CD14-positive monocyte (primary cell): ENCODE measurements around the gene THNSL1. TPM values are rescaled to one million over a fixed set of nuclear protein-coding genes. Genes with fewer than 3 reads are reported as not detected.

ENCODE experiments used
- DNase-seq, 3 donors: peaks; one replicate each; pipeline ENCODE4 v3.0.0-alpha.2; 2011 to 2022
- H2AFZ ChIP-seq: 2 replicates; pipeline ENCODE4 v1.6.0; 2012; ENCODE audit warnings: mild to moderate bottlenecking, low read depth, low read length, inconsistent platforms; ENCODE audit not compliant: insufficient read depth, poor library complexity, severe bottlenecking
- H3K27ac ChIP-seq, 2 donors: 1 replicate in 1 of 2; 2 replicates in 1 of 2; pipeline ENCODE4 v1.5.1; 2012 to 2013; ENCODE audit warnings: low read length in 2 of 2, control low read depth in 1 of 2, inconsistent platforms in 1 of 2, low read depth in 1 of 2, mild to moderate bottlenecking in 1 of 2
- H3K27me3 ChIP-seq, 2 donors: one replicate each; pipeline versions ENCODE4 v1.6.0 to v1.6.1; 2011 to 2013; ENCODE audit warnings: low read length in 2 of 2; ENCODE audit not compliant: control insufficient read depth in 2 of 2, insufficient read depth in 2 of 2
- H3K36me3 ChIP-seq, 2 donors: replicated peaks in 1 of 2; 1 replicate in 1 of 2; 2 replicates in 1 of 2; pipeline versions ENCODE4 v1.5.1 to v1.6.1; 2012 to 2013; ENCODE audit warnings: low read length in 2 of 2, control low read depth in 1 of 2, inconsistent platforms in 1 of 2, mild to moderate bottlenecking in 1 of 2; ENCODE audit not compliant: insufficient read depth in 2 of 2, control insufficient read depth in 1 of 2
- H3K4me1 ChIP-seq, 2 donors: 1 replicate in 1 of 2; 2 replicates in 1 of 2; pipeline versions ENCODE4 v1.5.1 to v1.6.1; 2012 to 2013; ENCODE audit warnings: low read length in 2 of 2, control low read depth in 1 of 2, inconsistent platforms in 1 of 2, mild to moderate bottlenecking in 1 of 2, moderate library complexity in 1 of 2; ENCODE audit not compliant: insufficient read depth in 2 of 2, control insufficient read depth in 1 of 2
- H3K4me2 ChIP-seq: replicated peaks from 2 replicates; pipeline ENCODE3; 2012; ENCODE audit warnings: low read length, moderate library complexity, mild to moderate bottlenecking; ENCODE audit not compliant: poor library complexity, severe bottlenecking; ENCODE audit errors: extremely low read depth
- H3K4me3 ChIP-seq, 3 experiments: fragments of 200-600 bp in 1 of 3; sonication (generic) in 1 of 3; replicated peaks in 1 of 3; 1 replicate in 2 of 3; 2 replicates in 1 of 3; pipeline ENCODE4 v1.5.1; 2011 to 2013; ENCODE audit warnings: low read length in 3 of 3, mild to moderate bottlenecking in 3 of 3, control low read depth in 2 of 3, low read depth in 2 of 3, inconsistent platforms in 1 of 3, moderate library complexity in 1 of 3
- H3K79me2 ChIP-seq: 2 replicates; pipeline ENCODE4 v1.6.0; 2012; ENCODE audit warnings: mild to moderate bottlenecking, control low read depth, inconsistent platforms, low read length, moderate library complexity; ENCODE audit not compliant: insufficient read depth
- H3K9ac ChIP-seq: 2 replicates; pipeline ENCODE4 v1.6.0; 2017; ENCODE audit warnings: low read length, mild to moderate bottlenecking; ENCODE audit not compliant: insufficient read depth, poor library complexity, severe bottlenecking
- H3K9me3 ChIP-seq, 2 donors: replicated peaks in 1 of 2; 1 replicate in 1 of 2; 2 replicates in 1 of 2; pipeline versions ENCODE4 v1.5.1 to v1.6.1; 2012 to 2013; ENCODE audit warnings: low read length in 2 of 2, control low read depth in 1 of 2; ENCODE audit not compliant: control insufficient read depth in 1 of 2, insufficient read depth in 1 of 2
- H4K20me1 ChIP-seq: 2 replicates; pipeline ENCODE4 v1.6.0; 2012; ENCODE audit warnings: mild to moderate bottlenecking, low read length, control low read depth, moderate library complexity; ENCODE audit not compliant: insufficient read depth
- H3K27ac Mint-ChIP-seq, 7 donors: one replicate each; pipeline ENCODE4 v1.8.0; 2020; ENCODE audit warnings: mild to moderate bottlenecking in 7 of 7, mixed read lengths in 7 of 7, moderate library complexity in 6 of 7, inconsistent platforms in 2 of 7
- H3K27me3 Mint-ChIP-seq, 3 donors: one replicate each; pipeline ENCODE4 v1.8.0; 2021 to 2022; ENCODE audit warnings: low read depth in 3 of 3, mild to moderate bottlenecking in 3 of 3, mixed read lengths in 3 of 3, moderate library complexity in 3 of 3, inconsistent platforms in 1 of 3
- H3K36me3 Mint-ChIP-seq, 2 donors: one replicate each; pipeline ENCODE4 v1.8.0; 2020; ENCODE audit warnings: mixed read lengths in 2 of 2, inconsistent platforms in 1 of 2, mild to moderate bottlenecking in 1 of 2
- H3K4me1 Mint-ChIP-seq: one replicate; pipeline ENCODE4 v1.8.0; 2020; ENCODE audit warnings: mild to moderate bottlenecking, mixed read lengths
- H3K4me3 Mint-ChIP-seq, 2 donors: one replicate each; pipeline ENCODE4 v1.8.0; 2020; ENCODE audit warnings: mild to moderate bottlenecking in 2 of 2, mixed read lengths in 2 of 2, moderate library complexity in 1 of 2
- H3K9me3 Mint-ChIP-seq, 7 donors: one replicate each; pipeline ENCODE4 v1.8.0; 2020 to 2022; ENCODE audit warnings: mixed read lengths in 7 of 7, mild to moderate bottlenecking in 6 of 7, moderate library complexity in 6 of 7, inconsistent platforms in 2 of 7
- WGBS: methylation state at CpG from one replicate; pipeline ENCODE4 v1.1.5; 2013; ENCODE audit warnings: missing lambda C conversion rate; ENCODE audit not compliant: insufficient coverage; 5-methylcytosine and 5-hydroxymethylcytosine counted together
- intact Hi-C, 2 donors: fragments of 100-400 bp; cut with micrococcal nuclease; formaldehyde crosslinking; loops; one replicate each; pipeline versions ENCODE4 v1.15.0 to v1.15.1; 2023
- polyA plus RNA-seq, 3 donors: library from polyadenylated mRNA; depleted of rRNA in 1 of 3; unstranded in 2 of 3; stranded (reverse) in 1 of 3; fragments of 300-500 nt in 2 of 3; fragments of >200 nt in 1 of 3; fragmentation: Illumina TruSeq in 2 of 3; gene quantifications; 1 replicate in 2 of 3; 2 replicates in 1 of 3; pipeline ENCODE4 v1.2.3, GENCODE V29; 2012 to 2021
- TF ChIP-seq, protein P1 (sequence below): fragments of 200-600 bp; IDR thresholded peaks from one replicate; pipeline ENCODE4 v1.8.0; 2022; ENCODE audit warnings: antibody characterized with exemption, mild to moderate bottlenecking

Gene THNSL1
- polyA plus RNA-seq, 3 donors, result 0.03 to 0.13 TPM; not detected in 1

DNA sequence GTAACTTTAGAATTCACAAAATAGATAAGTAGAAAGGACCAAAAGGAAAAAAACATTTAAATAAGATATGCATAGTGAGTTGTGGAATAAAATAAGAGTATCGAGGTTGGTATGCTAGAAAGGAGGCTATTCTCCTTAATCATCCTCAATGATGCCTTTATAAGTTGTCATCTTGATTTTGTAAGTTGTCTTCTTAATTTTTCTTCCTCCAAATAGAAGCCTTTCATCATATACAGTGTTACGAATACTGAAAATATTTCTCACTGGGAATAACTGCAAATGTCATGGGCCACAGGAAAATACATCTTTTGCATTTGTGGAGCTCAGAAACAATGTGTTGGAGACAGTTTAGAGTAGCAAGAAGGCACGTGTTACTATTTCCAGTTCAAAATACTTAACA is 32.5 kb upstream of the THNSL1 start:
- H3K9me3 Mint-ChIP-seq, result peaks cover 0 to 4% (median 0%) of the 10 kb centered on the region in 7 donors
- H3K27ac Mint-ChIP-seq, result no peak overlapping the region
- no peak overlapping the region for H3K9ac ChIP-seq
- no CpG with 5 or more reads among the region's 3 CpGs for WGBS
- H3K4me2 ChIP-seq, result no peak overlapping the region
- no peak for DNase-seq
- no peaks in the 10 kb centered on the region for H3K4me1 ChIP-seq
- intact Hi-C loops, result no loop called here
- H3K4me3 ChIP-seq, result no peak overlapping the region
- no peaks in the 10 kb centered on the region for H3K27me3 ChIP-seq
- H3K9me3 ChIP-seq, result no peaks in the 10 kb centered on the region
- no peak overlapping the region for H2AFZ ChIP-seq
- no peaks in the 10 kb centered on the region for H3K79me2 ChIP-seq
- H3K27ac ChIP-seq, result no peak overlapping the region
- no peaks in the 10 kb centered on the region for H3K36me3 ChIP-seq
- peaks cover 0 to 4% (median 0%) of the 10 kb centered on the region in 3 donors for H3K27me3 Mint-ChIP-seq
- H3K36me3 Mint-ChIP-seq, result no peaks in the 10 kb centered on the region
- TF ChIP-seq, protein P1, sequence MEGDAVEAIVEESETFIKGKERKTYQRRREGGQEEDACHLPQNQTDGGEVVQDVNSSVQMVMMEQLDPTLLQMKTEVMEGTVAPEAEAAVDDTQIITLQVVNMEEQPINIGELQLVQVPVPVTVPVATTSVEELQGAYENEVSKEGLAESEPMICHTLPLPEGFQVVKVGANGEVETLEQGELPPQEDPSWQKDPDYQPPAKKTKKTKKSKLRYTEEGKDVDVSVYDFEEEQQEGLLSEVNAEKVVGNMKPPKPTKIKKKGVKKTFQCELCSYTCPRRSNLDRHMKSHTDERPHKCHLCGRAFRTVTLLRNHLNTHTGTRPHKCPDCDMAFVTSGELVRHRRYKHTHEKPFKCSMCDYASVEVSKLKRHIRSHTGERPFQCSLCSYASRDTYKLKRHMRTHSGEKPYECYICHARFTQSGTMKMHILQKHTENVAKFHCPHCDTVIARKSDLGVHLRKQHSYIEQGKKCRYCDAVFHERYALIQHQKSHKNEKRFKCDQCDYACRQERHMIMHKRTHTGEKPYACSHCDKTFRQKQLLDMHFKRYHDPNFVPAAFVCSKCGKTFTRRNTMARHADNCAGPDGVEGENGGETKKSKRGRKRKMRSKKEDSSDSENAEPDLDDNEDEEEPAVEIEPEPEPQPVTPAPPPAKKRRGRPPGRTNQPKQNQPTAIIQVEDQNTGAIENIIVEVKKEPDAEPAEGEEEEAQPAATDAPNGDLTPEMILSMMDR, result no peak
- no peak overlapping the region for H3K4me3 Mint-ChIP-seq
- H3K4me1 Mint-ChIP-seq, result peaks cover 4% of the 10 kb centered on the region
- H4K20me1 ChIP-seq, result no peaks in the 10 kb centered on the region

DNA sequence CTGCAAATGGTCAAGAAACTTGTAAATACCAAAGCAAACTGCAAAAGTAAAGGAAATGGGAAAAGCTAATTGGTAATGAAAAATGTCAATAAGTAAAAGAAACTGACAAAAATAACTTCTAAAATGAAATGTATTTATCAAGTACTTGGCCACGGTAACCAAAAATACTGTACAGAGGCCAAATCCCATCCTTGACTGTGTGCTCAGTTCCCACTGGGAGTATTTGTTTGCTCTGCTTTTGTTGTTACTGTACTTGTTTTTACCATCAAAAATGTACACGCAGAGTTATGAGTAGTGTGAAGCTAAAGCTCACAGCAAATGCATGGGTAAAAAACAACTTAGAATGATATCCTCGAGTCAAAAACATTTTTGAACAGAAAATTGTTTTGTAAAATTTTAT is 31.5 kb upstream of the THNSL1 start:
- H3K9ac ChIP-seq, result no peak overlapping the region
- intact Hi-C loops, result no loop called here
- no peaks in the 10 kb centered on the region for H3K4me1 ChIP-seq
- H3K4me2 ChIP-seq, result no peak overlapping the region
- Mint-ChIP-seq H3K4me1 (peaks cover 8% of the 10 kb centered on the region), H3K9me3 (peaks cover 0 to 4% (median 0%) of the 10 kb centered on the region in 7 donors), H3K27me3 (peaks cover 0 to 4% (median 0%) of the 10 kb centered on the region in 3 donors), H3K4me3 (no peak overlapping the region), H3K36me3 (no peaks in the 10 kb centered on the region), H3K27ac (no peak overlapping the region)
- H4K20me1 ChIP-seq, result no peaks in the 10 kb centered on the region
- TF ChIP-seq, protein P1, result no peak
- no peaks in the 10 kb centered on the region for H3K36me3 ChIP-seq
- no peaks in the 10 kb centered on the region for H3K27me3 ChIP-seq
- no peak for DNase-seq
- no peak overlapping the region for H3K27ac ChIP-seq
- WGBS, result no CpG with 5 or more reads among the region's 3 CpGs
- no peak overlapping the region for H2AFZ ChIP-seq
- H3K9me3 ChIP-seq, result no peaks in the 10 kb centered on the region
- H3K79me2 ChIP-seq, result no peaks in the 10 kb centered on the region
- no peak overlapping the region for H3K4me3 ChIP-seq
